Activated CD4-positive, alpha-beta T cell treated with anti-CD3 and anti-CD28 coated beads, Interleukin-2, amount 50 U/mL, for 1 hour (primary cell): ENCODE results near the gene ZNF772.

Experiments used
- DNase-seq: peaks from one replicate; pipeline ENCODE4 v3.0.0-alpha.2; 2020

Gene ZNF772

GRCh38 chr19:57435062-57435978 lies 42.0 kb downstream of the ZNF772 start, which contains the start of gene ZNF749:
ZNF749 (plus strand) TSS chr19:57435325; CDS start chr19:57435579, 254 bp downstream.
- peak; percentile 96 for DNase-seq

- DNase-seq: no peak
Measured at GRCh38 chr19:57434386-57435061, 42.8 kb downstream of the ZNF772 start.

- no peak for DNase-seq
Measured at GRCh38 chr19:57421037-57421436, 56.3 kb downstream of the ZNF772 start.

- no peak for DNase-seq
Measured at GRCh38 chr19:57419439-57419838, 57.9 kb downstream of the ZNF772 start.
